SH-SY5Y (cell line): ENCODE data around the gene PLD4.

Experiments used
- GATA2 ChIP-seq: IDR thresholded peaks from 2 replicates; pipeline ENCODE4 v1.6.1; 2011; ENCODE audit warnings: mild to moderate bottlenecking, low read depth, low read length
- GATA3 ChIP-seq: IDR thresholded peaks from 2 replicates; pipeline ENCODE4 v1.6.1; 2011; ENCODE audit warnings: low read depth, mild to moderate bottlenecking, low read length, moderate library complexity

PLD4 gene

GRCh38 chr14:104892531-104893434 lies 31.9 kb upstream of the PLD4 start:
- TF ChIP-seq GATA2, result no peak
- TF ChIP-seq GATA3, result no peak

- TF ChIP-seq GATA2 (no peak), GATA3 (no peak)
Measured at GRCh38 chr14:104893435-104894207, 31.1 kb upstream of the PLD4 start.

DNA sequence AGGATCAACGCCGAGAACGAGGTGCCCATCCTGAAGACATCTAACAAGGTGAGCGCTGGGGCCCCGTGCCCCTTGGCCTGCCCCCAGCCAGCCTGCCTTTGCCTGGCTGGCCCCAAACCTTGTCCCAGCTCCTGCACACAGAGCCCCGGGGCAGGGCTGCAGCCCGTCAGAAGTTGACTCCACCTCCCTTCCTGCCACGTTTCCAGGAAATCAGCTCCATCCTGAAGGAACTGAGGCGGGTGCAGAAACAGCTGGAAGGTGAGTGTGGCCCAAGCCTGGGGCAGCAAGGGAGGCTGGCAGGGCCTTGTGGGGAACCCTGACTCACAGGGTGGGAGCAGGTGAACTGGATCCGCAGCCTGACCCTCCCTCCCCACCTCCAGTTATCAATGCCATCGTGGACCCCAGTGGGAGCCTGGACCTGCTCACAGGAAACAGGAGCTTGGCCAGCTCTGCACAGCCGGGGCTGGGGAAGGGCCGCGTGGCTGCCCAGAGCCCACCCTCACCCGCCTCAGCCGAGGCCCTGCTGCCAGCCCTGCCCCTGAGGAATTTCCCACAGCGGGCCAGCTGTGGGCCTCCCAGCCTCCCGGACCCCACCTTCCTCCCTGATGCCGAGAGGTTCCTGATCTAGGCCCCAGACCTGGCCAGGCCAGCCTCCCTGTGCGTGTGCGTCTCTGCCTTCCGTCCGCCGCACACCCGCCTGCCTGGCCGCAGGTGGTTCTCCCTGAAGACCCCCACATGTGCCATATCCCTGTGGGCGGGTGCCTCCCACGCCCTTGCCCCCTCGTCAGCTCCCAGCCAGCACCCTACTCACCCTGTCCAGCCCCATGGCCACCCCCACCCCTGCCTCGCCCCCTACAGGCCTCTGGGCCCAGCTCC lies 30.1 kb upstream of the PLD4 start:
- TF ChIP-seq GATA2 (no peak), GATA3 (no peak)

GRCh38 chr14:104895207-104895785 lies 29.4 kb upstream of the PLD4 start:
- TF ChIP-seq GATA2 (no peak), GATA3 (no peak)

DNA sequence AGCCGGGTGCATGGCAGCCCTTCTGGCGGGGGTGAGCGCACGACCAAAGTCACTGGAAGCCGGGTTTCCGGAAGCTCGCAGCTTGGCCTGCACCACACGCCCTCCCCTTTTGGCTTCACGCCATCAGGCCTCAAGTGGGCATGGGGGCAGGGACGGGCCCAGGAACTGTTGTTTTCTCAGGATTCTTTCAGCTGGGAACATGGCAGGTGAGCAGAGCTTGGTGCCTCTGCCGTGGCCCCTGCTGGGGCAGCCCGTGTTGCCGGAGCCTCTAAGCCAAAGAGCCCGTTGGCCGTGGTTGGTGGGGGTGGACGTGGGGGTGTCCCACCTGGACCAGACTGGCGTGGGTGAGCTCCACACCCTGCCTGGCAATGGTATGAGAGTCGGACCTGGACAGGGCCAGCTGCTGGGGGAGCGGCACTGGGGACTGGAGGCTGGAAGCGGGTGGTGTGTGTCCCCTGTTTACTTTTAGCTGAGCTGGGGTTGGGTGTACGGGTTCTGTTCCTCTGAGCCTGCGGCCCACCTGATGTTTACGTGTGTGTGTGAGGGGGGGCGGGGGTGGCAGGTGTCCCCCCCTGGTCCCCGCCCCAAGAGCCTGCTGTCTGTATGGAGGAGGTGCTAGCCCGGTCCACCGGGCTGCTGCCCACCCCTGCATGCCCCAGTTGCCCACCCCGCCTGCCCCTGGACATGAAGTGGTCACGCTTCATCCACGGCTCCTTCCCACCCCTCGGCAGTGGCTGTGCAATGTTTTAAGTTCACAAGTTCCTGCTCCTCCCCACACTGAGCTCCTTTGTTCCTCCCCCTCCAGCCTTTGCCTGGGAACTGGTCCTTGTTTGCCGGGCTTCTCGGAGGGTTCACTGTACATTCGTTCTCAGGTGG lies 28.7 kb upstream of the PLD4 start:
- TF ChIP-seq GATA3, result no peak
- no peak for TF ChIP-seq GATA2

GRCh38 chr14:104897330-104898194 lies 27.1 kb upstream of the PLD4 start:
- TF ChIP-seq GATA3, result no peak
- TF ChIP-seq GATA2, result no peak

GRCh38 chr14:104898195-104898558 lies 26.5 kb upstream of the PLD4 start:
- TF ChIP-seq GATA3 (no peak), GATA2 (no peak)

GRCh38 chr14:104898870-104899510 lies 25.7 kb upstream of the PLD4 start:
- no peak for TF ChIP-seq GATA3
- no peak for TF ChIP-seq GATA2

DNA sequence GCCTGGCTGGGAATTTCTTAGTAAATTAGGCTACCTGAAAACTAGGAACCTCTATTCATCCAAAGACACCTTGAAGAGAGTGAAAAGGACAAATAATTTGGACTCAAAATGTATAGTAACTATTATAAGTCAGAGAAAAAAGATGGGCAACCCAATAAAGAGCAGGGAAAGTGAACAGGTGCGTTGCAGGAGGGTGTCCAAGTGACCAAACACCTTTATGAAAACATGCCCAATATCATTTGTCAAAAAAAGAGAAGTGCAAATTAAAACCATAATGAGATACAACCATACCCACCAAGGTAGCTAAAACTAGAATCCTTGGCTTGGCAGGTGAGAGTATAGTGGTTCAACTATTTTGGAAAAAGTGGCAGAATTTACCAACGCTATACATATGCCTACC lies 24.9 kb upstream of the PLD4 start:
- no peak for TF ChIP-seq GATA3
- no peak for TF ChIP-seq GATA2

- TF ChIP-seq GATA2, result no peak
- no peak for TF ChIP-seq GATA3
Measured at GRCh38 chr14:104900639-104901512, 23.8 kb upstream of the PLD4 start.

DNA sequence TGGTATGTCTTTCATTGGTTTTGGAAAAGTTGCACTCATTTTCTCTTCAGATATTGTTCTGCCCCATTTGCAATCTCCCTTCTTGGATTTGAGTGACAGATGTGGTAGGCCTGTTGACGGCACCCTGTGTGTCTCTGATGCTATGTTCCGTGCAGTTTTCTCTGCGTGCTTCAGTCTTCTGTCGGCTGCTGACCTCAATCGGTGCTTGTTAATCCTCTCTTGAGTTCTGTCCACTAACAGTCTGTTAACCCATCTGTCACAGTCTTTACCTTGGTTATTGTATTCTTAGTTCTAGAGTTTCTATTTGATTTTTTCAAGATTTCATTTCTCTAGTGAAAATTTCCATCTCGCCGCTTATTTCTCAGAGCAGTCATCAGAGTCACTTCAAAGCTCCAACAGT lies 20.7 kb upstream of the PLD4 start:
- TF ChIP-seq GATA2, result no peak
- no peak for TF ChIP-seq GATA3
